K562 (cell line): Measurements from ENCODE around the gene MTG2. TPM values are rescaled to one million over a fixed set of nuclear protein-coding genes. Genes with fewer than 3 reads are reported as not detected.
A peak's percentile ranks its signal among the peaks of the same experiment; 100 is the strongest.

Experiments used
- DMBX1 ChIP-seq: fragments of 250-450 bp; sonication (Bioruptor Pico); IDR thresholded peaks from 2 replicates; pipeline ENCODE4 v1.8.0; 2022; ENCODE audit warnings: inconsistent platforms, mild to moderate bottlenecking, moderate library complexity, borderline replicate concordance
- ELK3 ChIP-seq: fragments of 450-650 bp; formaldehyde crosslinking; IDR thresholded peaks from 2 replicates; pipeline ENCODE4 v1.4.0; 2020; ENCODE audit warnings: mild to moderate bottlenecking
- GTF2B ChIP-seq: IDR thresholded peaks from 2 replicates; pipeline ENCODE4 v1.6.1; 2011; ENCODE audit not compliant: insufficient read length; ENCODE audit errors: extremely low read depth
- HEY1 ChIP-seq: fragments of 250-450 bp; sonication (Bioruptor Pico); IDR thresholded peaks from 2 replicates; pipeline ENCODE4 v1.5.0; 2020; ENCODE audit warnings: mild to moderate bottlenecking, moderate library complexity, borderline replicate concordance
- HOMEZ ChIP-seq: fragments of 250-450 bp; sonication (Bioruptor Pico); IDR thresholded peaks from 2 replicates; pipeline ENCODE4 v1.4.0; 2020; ENCODE audit warnings: mild to moderate bottlenecking, moderate library complexity
- KAT8 ChIP-seq: fragments of 450-650 bp; IDR thresholded peaks from 2 replicates; pipeline ENCODE4 v1.6.1; 2016; ENCODE audit warnings: low read depth, mild to moderate bottlenecking
- LCOR ChIP-seq: sonication (generic); formaldehyde crosslinking; IDR thresholded peaks from 2 replicates; pipeline ENCODE4 v1.8.0; 2022; ENCODE audit warnings: mild to moderate bottlenecking, missing genetic modification reagents
- MBD1 ChIP-seq: fragments of 250-450 bp; sonication (Bioruptor Pico); IDR thresholded peaks from 2 replicates; pipeline ENCODE4 v1.8.0; 2022; ENCODE audit warnings: inconsistent platforms
- RB1 ChIP-seq: fragments of 450-650 bp; IDR thresholded peaks from 2 replicates; pipeline ENCODE4 v1.6.1; 2017; ENCODE audit warnings: low read depth, mild to moderate bottlenecking
- SAFB ChIP-seq: fragments of 200-400 bp; formaldehyde crosslinking; IDR thresholded peaks from 2 replicates; pipeline ENCODE4 v1.6.1; 2017; ENCODE audit warnings: low read depth, low read length, borderline replicate concordance
- SMC3 ChIP-seq: conservative IDR thresholded peaks from 2 replicates; pipeline ENCODE4 v1.6.1; 2011; ENCODE audit warnings: low read depth, low read length, improper control_type of control experiment; ENCODE audit not compliant: insufficient read depth
- SUPT5H ChIP-seq: fragments of 450-650 bp; IDR thresholded peaks from 2 replicates; pipeline ENCODE4 v1.6.1; 2016
- ZBTB26 ChIP-seq: fragments of 450-650 bp; formaldehyde crosslinking; IDR thresholded peaks from 2 replicates; pipeline ENCODE4 v1.4.0; 2022; ENCODE audit warnings: missing genetic modification characterization
- ZNF224 ChIP-seq: sonication (generic); formaldehyde crosslinking; IDR thresholded peaks from 2 replicates; pipeline ENCODE4 v1.8.0; 2022; ENCODE audit warnings: mild to moderate bottlenecking, missing genetic modification reagents
- ZNF274 ChIP-seq: IDR thresholded peaks from 2 replicates; pipeline ENCODE4 v1.6.1; 2011; ENCODE audit warnings: low read depth, mild to moderate bottlenecking, low read length, moderate library complexity, borderline replicate concordance
- ZNF436 ChIP-seq: fragments of 250-450, 450-650 bp; sonication (Bioruptor Pico); formaldehyde crosslinking; IDR thresholded peaks from 2 replicates; pipeline ENCODE4 v1.7.0; 2020; ENCODE audit warnings: mild to moderate bottlenecking
- polyA plus RNA-seq, 8 experiments: library from polyadenylated mRNA; depleted of rRNA in 4 of 8; stranded (reverse) in 5 of 8; unstranded in 3 of 8; fragments of >200 nt; fragmentation: Nextera tagmentation in 2 of 8; fragmentation: Illumina TruSeq in 1 of 8; extraction: Ambion mirVana in 2 of 8; extraction: Trizol in 1 of 8; gene quantifications; 2 replicates each; pipeline versions ENCODE4 v1.2.1 to v1.2.3, GENCODE V29; 2011 to 2014; ENCODE audit warnings: inconsistent platforms in 1 of 8, missing spikeins in 1 of 8
- total RNA-seq, 7 experiments: library from RNA; depleted of rRNA in 6 of 7; stranded (reverse); fragments of >200 nt in 6 of 7; fragmentation: Illumina TruSeq in 2 of 7; extraction: Trizol in 2 of 7; gene quantifications; 2 replicates each; pipeline versions ENCODE4 v1.2.1 to v1.2.3, GENCODE V29; 2011 to 2021; ENCODE audit warnings: low replicate concordance in 1 of 7
- TF ChIP-seq, protein P1 (sequence below): sonication (generic); formaldehyde crosslinking; IDR thresholded peaks from 2 replicates; pipeline ENCODE4 v1.9.0; 2022; ENCODE audit warnings: mild to moderate bottlenecking, missing genetic modification reagents

MTG2 gene
- total and polyA plus RNA-seq, 9 of the 15 experiments (the other 6 are each of a cell fraction or from before 2014, with no cell fraction given), result 8.7 to 67.5 (median 44.5) TPM

- TF ChIP-seq MBD1 (CRISPR knock-in tag), result no peak
- no peak for TF ChIP-seq LCOR (CRISPR knock-in tag)
- no peak for TF ChIP-seq ZBTB26 (CRISPR knock-in tag)
- TF ChIP-seq ZNF436, result no peak
- peak; percentile 53; the same call in 1 of the 2 replicates for TF ChIP-seq SAFB
- no peak for TF ChIP-seq DMBX1 (CRISPR knock-in tag)
- TF ChIP-seq HOMEZ (CRISPR knock-in tag), result no peak
- TF ChIP-seq ZNF274, result no peak
- TF ChIP-seq SMC3, result no peak
- TF ChIP-seq GTF2B, result no peak
- peak; percentile 70 for TF ChIP-seq SUPT5H
- TF ChIP-seq ELK3 (CRISPR knock-in tag), result no peak
- TF ChIP-seq KAT8, result no peak
- TF ChIP-seq, protein P1, sequence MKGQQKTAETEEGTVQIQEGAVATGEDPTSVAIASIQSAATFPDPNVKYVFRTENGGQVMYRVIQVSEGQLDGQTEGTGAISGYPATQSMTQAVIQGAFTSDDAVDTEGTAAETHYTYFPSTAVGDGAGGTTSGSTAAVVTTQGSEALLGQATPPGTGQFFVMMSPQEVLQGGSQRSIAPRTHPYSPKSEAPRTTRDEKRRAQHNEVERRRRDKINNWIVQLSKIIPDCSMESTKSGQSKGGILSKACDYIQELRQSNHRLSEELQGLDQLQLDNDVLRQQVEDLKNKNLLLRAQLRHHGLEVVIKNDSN, result no peak
- TF ChIP-seq ZNF224 (CRISPR knock-in tag), result no peak
- no peak; the same call in none of the 2 replicates for TF ChIP-seq RB1
- no peak for TF ChIP-seq HEY1
Observed at GRCh38 chr20:62143081-62143956, 39.5 kb upstream of the MTG2 start, which contains the start of the genes PSMA7 and SS18L1 (continued).
